HG03097 (cell line): ENCODE measurements around the gene CXCL5.

Source experiments
- ATAC-seq: cut with Tn5 transposase; IDR thresholded peaks from one replicate; pipeline ENCODE4 v1.9.1; 2021; ENCODE audit not compliant: unreplicated experiment, low FRiP score

Gene CXCL5

DNA sequence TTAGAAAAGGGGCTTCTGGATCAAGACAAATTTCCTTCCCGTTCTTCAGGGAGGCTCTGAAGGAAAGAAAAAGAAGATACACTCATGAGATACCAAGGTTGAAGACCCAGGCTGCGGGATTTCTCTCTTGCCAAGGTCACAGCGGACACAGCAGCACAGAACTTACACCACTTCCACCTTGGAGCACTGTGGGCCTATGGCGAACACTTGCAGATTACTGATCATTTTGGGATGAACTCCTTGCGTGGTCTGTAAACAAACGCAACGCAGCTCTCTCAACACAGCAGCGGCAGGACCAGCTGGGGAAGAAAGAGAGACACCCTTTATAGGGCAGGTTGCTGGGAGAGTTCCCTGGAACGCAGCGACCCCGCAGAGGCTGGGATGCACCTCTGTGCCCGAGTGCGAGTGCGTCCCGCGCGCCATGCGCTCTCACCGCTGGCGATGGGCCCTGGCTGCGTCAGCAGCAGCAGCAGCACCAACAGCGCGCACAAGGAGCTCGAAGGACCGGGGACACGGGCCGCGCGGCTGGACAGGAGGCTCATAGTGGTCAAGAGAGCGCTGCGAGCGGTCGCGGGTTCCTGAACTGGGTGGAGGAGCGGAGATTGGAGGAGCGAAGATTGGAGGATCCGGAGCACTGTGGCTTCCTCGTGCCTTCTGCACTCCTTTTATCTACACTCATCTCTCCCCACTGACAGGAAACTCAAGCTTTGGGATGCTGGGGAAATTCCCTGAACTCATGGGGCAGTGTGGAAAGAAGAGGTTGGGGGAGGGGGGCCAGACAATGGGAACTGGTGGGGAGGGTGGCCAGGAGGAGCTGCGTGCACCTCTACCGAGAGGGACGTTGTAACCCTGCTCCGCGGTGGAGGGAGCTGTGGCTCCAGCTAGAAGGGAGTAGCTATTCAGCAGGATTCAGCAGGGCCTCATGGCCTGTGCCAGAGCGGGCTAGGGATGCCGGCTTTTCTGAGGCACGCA, at the start of gene CXCL5:
Gene CXCL5 (minus strand): TSS at position 638 of the 972 bp plus-strand sequence. CDS start 96 bp downstream, at position 542.
- ATAC-seq = no peak

DNA sequence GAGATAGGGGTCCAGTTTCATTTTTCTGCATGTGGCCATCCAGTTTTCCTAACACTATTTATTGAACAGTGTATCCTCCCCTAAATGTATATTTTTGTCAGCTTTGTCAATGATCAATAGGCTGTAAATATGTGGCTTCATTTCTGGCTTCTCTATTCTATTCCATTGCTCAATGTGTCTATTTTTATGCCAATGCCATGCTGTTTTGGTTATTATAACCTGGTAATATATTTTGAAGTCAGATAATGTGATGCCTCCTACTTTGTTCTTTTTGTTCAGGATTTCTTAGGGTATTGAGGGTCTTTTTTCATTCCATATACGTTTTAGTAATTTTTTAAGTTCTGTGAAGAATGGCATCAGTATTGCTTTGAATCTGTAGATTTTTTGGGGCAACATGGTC, 48.7 kb upstream of the CXCL5 start:
- no peak for ATAC-seq

DNA sequence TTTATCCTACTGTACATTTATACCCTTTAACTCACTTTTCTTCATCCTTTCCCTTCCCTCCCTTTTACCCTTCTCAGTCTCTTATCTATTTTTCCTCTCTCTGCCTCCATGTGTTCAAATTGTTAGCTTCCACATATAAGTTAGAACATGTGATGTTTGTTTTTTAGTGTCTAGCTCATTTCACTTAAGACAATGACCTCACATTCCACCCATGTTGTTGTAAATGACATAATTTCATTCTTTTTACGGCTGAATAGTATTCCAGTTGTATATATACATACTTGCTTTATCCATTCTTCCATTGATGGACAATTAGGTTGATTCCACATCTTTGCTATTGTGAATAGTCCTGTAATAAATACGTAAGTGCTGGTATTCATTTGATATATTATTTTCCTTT, 47.3 kb upstream of the CXCL5 start:
- no peak for ATAC-seq

DNA sequence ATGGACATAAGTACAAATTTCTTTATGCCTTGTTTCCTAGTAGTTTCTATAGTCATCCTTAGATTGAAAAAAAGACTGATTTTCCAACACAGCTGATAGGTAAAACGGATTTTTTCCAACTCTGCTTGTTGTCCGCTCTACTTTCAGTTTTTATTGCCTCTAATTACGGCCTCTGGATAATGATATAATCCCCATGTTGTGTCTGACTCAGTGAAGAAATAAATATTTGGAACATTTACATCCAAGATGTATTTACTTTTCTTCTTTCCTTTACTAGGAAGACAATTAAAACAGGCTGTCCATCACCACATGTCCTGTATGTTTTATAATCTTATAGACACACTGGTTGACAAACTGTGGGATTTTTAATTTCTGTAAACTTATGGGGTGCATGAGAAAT, 46.8 kb upstream of the CXCL5 start:
- ATAC-seq = no peak

DNA sequence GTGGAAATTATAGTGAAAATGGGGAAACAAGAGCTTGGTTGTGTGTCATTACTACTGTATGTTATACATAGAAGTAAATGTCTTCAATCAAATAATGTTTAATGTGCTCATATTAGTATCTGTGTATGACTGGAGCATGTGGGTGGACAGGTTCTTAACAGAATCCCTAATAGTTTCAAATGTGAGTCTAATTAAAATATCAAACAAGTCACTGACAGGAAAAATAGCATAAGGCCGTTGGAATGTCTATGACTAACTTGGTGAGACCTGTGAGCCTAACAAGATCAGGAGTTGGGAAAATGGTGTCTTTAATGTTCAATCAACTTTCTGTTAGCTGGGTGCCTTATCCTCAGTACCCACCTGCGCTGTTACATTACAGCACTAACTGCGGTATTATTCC, 46.2 kb upstream of the CXCL5 start:
- no peak for ATAC-seq

DNA sequence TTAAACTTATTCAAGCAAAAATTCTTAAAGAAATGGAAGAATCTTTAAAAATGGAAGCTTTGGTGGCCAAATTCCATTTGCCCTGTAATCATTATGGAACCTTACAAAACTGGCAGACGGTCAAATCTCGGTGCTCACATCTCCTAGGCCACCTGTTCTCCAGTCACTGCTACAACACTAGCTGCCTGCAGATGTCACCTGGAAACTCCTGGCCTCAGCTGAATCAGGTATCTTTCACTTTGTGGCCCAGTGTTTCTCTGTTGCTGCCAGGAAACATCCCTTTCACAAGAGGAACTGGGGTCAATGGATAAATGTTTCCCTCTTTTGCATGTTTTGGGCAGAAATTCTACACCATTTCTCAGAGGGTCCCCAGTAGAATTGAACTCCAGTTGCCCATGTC, 44.2 kb upstream of the CXCL5 start:
- ATAC-seq = no peak

DNA sequence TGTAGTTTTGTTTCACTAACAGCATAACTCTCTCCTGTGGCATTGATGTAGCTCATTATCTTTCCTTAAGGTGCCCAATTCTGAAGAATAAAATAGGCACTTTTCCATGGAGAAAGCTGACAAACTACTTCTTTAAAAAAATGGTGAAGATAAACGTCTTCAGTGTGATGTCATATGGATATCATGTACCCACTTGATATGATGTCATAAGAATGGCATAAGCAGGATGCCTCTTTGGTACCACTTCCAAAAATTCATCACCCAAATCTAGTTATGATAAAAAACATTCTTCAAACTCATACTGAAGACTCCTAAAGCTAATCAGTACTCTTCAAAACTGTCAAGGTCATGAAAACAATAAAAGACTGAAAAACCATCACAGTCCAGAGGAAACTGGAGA, 42.9 kb upstream of the CXCL5 start:
- ATAC-seq = no peak

DNA sequence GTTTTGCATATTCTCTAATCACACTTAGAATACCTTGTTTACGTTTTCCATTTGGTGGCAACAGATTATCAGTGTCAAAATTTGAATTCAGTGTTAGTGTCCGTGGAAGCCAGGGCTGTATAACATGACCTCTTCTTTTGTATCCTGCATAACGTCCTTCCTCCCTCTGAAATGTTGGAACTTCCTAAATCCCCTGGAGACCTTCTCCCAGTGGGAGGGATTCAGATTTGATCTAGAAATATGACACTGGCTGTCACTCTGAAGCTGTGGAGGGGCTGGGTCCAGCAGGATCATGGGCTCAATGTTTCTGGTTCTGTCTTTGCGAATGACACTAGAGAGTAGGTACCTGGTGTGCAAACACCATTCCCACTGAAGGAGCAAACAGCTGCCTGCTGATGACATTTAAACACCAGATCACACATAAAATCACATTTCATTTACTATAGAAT, 40.9 kb upstream of the CXCL5 start:
- no peak for ATAC-seq

DNA sequence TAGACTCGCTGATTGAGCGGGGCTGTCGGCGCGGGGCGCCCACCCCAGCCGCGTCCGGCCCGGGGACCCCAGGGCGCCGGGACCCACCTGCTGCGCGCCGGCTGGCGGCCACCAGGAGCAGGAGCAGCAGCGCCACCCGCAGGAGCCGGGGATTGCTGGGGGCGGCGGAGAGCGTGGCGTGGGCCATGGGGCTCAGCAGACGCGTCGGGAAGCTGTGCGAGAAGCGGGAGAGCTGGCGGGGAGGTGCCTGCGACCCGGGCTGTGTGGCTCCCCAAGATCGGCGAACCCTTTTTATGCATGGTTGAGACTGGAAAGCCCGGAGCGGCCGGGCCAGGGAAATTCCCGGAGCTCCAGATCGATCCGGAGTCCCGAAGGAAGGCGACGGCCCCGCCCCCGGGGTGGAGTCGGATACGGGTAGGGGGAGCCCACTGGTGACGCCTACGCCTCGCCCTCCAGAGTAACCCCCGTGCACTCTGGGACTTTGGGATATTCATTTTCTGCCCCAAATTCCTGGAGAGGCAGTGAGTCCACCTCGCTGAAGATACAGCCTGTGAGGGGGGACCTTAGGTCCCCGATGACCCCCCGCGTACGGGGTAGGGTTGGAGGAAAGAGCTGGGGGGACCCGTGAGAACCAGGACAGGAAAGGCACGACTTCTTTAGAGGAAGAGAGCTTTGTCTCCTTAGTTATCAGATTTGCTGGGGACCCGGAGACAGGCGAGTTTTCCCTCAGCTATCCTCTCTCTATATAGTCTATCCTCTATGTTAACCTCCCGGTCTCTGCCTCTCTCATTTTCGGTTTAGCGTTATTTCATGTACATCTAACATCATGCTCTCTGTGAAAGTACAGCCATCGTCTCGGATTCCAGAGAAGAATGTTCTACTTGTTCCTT, 40.2 kb upstream of the CXCL5 start, which contains the start of gene CXCL3:
Gene CXCL3 (minus strand): TSS at position 265 of the 890 bp plus-strand sequence. CDS start 78 bp downstream, at position 187.
- ATAC-seq = peak; percentile 50

DNA sequence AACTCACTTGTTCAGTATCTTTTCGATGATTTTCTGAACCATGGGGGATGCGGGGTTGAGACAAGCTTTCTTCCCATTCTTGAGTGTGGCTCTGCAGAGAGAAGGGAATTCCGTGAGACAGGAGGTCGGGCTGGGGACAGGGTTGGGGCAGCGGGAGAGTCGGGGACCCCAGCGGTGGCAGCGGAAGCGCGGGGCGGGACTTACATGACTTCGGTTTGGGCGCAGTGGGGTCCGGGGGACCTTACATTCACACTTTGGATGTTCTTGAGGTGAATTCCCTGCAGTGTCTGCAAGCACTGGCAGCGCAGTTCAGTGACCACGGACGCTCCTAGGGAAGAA, 39.6 kb upstream of the CXCL5 start:
- no peak for ATAC-seq

DNA sequence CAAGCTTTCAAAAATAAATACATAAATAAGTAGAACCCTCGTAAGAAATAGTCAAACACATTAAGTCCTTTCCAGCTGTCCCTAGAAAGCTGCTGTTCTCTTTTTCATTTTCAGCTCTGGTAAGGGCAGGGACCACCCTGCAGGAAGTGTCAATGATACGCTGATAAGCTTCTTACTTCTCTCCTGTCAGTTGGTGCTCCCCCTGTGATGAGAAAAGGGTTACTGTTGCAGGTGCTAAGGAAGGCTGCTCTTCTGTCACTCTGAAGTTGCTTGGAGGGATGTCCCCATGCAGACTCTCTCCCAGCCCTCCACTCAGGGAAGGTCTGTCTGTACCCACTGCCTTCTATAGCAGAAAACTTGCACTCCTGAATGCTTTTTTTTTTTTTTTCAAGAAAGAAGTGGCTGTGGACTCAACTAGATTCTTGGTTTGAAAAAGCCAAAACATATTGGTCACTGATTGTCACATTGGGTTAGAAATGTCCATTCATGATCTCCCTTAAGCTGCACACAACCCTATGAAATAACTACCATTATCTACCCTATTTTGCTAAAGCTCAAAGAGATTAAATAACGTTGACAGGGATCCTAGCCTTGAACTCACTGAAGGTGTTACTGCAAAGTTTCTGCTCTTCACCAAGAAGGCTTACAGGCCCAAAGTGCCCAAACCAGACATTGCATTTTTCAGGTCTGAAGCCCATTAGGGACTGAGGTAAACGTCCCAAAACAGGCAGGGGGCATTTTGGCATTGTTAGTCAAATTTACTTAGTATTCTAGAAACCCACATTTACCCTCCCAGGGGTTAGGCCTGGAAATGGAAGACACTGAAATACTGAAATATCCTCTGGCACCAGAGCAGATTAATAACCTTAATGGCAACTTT, 38.8 kb upstream of the CXCL5 start:
- ATAC-seq = no peak

DNA sequence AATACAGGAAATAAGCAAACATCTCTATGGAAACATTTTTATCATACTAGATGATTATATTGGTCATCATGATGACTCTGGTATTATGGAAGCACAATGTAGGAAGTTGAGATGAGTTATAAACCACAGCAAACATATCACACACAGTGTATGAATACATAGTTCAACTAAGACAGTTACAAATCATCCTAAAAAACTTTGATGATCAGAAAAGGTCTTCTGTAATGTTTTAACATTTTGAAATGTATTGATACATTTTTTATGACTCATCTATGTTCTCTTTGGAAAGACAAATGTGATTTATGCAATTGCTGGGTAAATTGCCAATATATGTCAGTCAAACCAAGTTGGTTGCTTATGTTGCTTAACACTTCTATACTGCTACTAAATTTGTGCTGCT, 35.3 kb upstream of the CXCL5 start:
- ATAC-seq = no peak

DNA sequence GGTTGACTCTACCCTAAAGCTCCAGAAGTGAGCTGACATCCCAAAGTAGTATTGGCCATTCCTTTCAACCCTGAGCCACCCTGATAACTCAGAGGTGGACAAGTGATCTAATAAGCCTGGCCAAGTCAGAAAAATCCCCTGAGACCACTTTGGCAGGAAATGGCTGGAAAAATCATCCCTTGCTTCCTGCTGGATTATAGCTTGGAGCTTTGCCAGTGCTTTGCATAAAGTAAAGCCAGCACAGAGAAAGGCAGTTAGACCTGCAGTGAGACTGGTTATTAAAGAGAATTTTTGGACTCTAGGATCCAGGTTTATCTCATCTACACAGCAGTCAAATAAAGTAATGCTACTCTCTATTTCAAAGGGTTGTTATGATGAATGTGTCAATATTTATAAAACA, 33.6 kb upstream of the CXCL5 start:
- ATAC-seq = no peak

DNA sequence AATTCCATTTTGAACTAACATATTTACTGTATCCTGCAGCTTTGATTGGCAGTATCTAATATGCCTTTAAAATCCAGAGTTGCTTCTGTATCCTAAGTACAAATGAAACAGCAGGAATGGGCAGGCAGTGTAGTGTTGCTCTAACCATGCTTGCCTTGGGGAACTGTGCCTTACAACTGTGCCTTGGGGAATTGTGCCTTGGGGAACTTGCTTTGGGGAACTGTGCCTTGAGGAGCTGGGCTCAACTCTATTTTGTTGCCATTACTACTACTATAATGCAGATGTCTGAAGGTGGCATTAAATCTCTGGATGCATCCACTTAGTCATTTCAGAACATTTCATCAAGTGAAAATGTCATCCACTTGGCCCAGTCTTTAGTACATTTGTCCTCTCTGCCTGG, 33.1 kb upstream of the CXCL5 start:
- ATAC-seq = no peak

DNA sequence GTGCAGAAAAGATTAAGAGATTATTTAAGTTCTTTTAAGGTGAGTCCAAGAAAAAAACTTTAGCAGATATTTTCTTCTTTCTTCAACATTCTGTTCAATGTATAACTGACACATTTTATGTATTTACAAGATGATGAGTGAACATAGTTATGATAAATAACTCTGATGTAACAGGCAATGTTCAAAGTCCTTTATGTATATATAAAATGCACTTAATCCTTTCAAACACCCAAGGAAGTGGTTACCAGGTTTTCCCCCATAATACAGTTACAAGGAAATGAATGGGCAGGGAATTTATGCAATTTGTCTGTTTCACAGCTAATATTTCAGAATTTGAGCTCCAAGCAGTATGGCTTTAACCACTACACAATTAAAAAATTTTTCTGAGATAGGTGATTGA, 31.8 kb upstream of the CXCL5 start:
- no peak for ATAC-seq

DNA sequence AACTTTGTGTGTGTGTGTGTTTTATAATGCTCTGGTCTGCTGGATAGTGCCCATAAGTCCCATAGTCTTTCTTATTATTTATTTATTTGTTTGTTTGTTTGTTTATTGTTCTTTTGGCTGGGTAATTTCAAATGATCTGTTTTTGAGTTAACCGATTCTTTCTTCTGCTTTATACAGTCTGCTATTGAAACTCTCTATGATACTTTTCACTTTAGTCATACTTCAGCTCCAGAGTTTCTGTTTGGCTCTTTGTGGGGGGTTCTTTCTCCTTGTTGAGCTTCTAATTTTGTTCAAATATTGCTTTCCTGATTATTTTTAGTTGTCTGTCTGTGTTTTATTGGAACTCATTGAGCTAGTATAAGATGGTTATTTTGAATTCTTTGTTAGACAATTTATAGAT, 30.0 kb upstream of the CXCL5 start:
- ATAC-seq = no peak

DNA sequence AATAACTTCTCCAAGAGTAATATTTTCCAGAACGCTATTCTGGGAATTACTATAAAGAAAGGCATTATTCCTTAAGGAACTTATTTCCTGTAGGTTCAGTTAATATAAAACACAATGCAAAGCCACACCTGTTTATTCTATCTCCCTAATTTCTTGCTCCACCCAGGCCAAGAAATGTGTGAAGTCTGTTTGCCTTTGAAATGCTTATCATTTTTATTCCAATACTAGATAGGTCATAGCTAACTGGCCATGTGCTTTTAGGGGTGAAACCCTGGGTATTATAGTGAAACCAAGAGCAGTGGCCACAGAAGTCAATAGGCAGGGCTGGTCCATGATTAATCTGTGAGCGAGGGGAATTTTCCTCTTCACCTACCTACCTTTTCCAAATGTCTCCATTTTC, 25.2 kb upstream of the CXCL5 start:
- no peak for ATAC-seq

DNA sequence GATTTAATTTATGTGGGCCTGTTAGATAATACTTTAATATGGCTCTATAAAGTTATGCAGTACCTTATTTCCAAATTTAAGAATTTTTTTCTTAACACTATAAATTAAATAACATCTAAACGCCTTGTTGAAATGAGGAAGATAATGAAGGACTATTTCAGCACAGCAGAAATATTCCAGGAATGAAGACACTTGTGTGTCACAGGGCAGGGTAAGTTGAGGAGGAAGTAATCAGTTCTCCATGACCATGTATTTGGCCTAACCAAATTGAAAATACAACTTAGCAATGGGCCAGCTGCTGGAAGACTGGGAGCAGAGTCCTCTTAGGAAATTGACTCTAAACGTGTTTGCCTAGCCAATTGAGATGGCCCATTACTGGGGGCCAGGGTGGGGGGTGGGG, 23.1 kb upstream of the CXCL5 start:
- no peak for ATAC-seq

DNA sequence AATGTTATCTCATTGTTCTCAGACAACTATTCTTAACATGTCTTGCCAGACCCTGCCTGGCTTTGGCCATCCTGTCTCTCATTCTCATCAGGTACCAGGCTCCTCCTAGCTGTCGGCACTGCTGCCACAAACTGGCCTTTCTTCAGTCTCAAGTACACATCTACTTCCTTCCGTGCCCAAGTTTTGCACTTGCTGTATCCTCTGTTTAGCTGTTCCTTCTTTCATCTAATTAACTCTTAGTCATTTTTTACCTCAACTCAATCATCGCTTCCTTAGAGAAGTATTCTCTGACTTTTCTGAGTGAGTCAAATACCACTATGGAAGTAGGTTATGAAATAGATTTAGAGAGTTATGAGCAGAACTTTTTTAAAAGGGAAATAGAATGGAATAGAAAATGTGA, 20.3 kb upstream of the CXCL5 start:
- ATAC-seq = no peak

DNA sequence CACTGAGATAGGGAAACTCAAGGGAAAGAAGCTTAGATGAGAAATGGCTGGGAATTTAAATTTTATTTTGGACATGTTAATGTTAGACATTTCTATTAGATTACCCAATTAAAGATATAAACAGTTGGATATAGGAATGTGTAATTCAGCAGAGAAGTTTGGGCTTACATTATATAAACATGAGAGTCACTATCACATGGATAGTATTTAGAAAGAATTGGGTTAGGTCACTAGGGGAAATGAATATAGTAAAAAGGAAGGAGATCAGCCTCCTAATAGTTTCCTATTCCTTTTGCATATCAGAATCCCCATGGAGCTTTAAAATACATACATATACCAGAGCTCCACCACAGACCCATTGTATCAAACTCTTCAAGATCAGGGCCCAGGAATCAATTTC, 19.6 kb upstream of the CXCL5 start:
- no peak for ATAC-seq
